NB4 (cell line): ENCODE measurements around the gene TCEAL4.

Source experiments
- CTCF ChIP-seq: IDR thresholded peaks from one replicate; pipeline ENCODE4 v1.5.1; 2012; ENCODE audit warnings: low read depth, low read length
- POLR2A ChIP-seq: IDR thresholded peaks from 2 replicates; pipeline ENCODE4 v1.6.1; 2011; ENCODE audit warnings: mild to moderate bottlenecking; ENCODE audit not compliant: insufficient read length; ENCODE audit errors: extremely low read depth

DNA sequence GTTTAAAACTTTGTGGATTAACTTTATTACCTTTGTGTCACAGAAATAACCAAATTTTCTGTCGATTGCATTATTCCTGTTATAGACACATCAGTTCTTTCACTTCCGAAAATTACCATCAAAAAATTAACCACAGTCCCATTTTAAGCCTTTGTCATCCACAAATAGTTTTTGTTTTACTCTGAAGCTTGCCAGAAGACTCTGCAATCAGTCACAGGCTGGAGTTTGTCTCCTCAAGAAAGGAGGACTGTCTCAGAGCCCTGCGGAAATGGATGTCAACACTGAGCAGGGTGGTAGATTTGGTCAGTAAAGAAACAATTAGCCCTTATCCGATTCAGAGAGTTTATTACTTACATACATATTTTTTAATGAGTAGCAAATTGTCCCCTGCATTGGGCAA is 20.1 kb upstream of the TCEAL4 start:
- TF ChIP-seq POLR2A (no peak), CTCF (no peak)
